Measurements from ENCODE around the gene C1QTNF5. TPM values are rescaled to one million over a fixed set of nuclear protein-coding genes. Genes with fewer than 3 reads are reported as not detected.
"Not testable (repeated sequence)": the region's sequence is repeated elsewhere in the genome, so short reads cannot be mapped to it uniquely, and the experiment has no call there.

Gene C1QTNF5
- total RNA-seq, result 1 to 10 TPM; 6.9 to 9.3 TPM
- long read RNA-seq, transcript C1QTNF5-202 (3 exons, 1,356 nt), result major isoform, 16 of 17 reads
- long read RNA-seq, partial matches to known transcripts, result 0 of 17 reads
- long read RNA-seq, other reads (novel, unspliced or antisense), result 0 of 17 reads

- intact Hi-C loops (cut with DNase I, micrococcal nuclease), result no loop called here
- peak; percentile 56 for ATAC-seq
- DNase-seq, result peak; percentile 64 to 80
Observed at GRCh38 chr11:119340335-119341221, at the start of gene C1QTNF5. TSS of gene C1QTNF5 (minus strand) at chr11:119340883. CDS start at chr11:119340397, 486 bp downstream.

- ATAC-seq, result peak; percentile 64
- intact Hi-C loops (cut with DNase I, micrococcal nuclease), result no loop called here
Observed at GRCh38 chr11:119389611-119390254, 49.0 kb upstream of the C1QTNF5 start.

GRCh38 chr11:119388103-119388502 lies 47.4 kb upstream of the C1QTNF5 start:
- intact Hi-C loops (cut with DNase I, micrococcal nuclease), result no loop called here
- ATAC-seq (no peak), DNase-seq (no peak)

More at GRCh38 chr11:119389611-119390254, 49.0 kb upstream of the C1QTNF5 start:
- peak in 1 of 2 donors; percentile 26 for DNase-seq

- intact Hi-C loops (cut with DNase I, micrococcal nuclease), result no loop called here
- no peak for DNase-seq
- ATAC-seq, result no peak
Observed at GRCh38 chr11:119384332-119384731, 43.6 kb upstream of the C1QTNF5 start.

- intact Hi-C loops (cut with DNase I, micrococcal nuclease), result not testable (repeated sequence)
Observed at GRCh38 chr11:119382513-119382912, 41.8 kb upstream of the C1QTNF5 start.

GRCh38 chr11:119382101-119382500 lies 41.4 kb upstream of the C1QTNF5 start:
- DNase-seq, result no peak
- ATAC-seq, result no peak
- intact Hi-C loops (cut with DNase I, micrococcal nuclease), result no loop called here

More at GRCh38 chr11:119382513-119382912, 41.8 kb upstream of the C1QTNF5 start:
- not testable (repeated sequence) for ATAC-seq, DNase-seq

GRCh38 chr11:119381181-119381988 lies 40.7 kb upstream of the C1QTNF5 start, which contains the start of gene USP2:
TSS of gene USP2 (minus strand) at chr11:119381690. CDS start at chr11:119373480, 8,210 bp downstream.
- DNase-seq (peak; percentile 94 to 97), ATAC-seq (peak; percentile 99)
- intact Hi-C loops (cut with DNase I, micrococcal nuclease), result no loop called here

- intact Hi-C loops (cut with DNase I, micrococcal nuclease), result no loop called here
- DNase-seq, result no peak
Observed at GRCh38 chr11:119380827-119381180, 40.1 kb upstream of the C1QTNF5 start.

GRCh38 chr11:119380160-119380826 lies 39.6 kb upstream of the C1QTNF5 start:
- intact Hi-C loops (cut with DNase I, micrococcal nuclease), result no loop called here
- ATAC-seq, result no peak
- no peak for DNase-seq

More at GRCh38 chr11:119380827-119381180, 40.1 kb upstream of the C1QTNF5 start:
- ATAC-seq, result no peak

- intact Hi-C loops (cut with DNase I, micrococcal nuclease), result no loop called here
- DNase-seq (no peak), ATAC-seq (no peak)
Observed at GRCh38 chr11:119378851-119379465, 38.3 kb upstream of the C1QTNF5 start.

- no peak for DNase-seq
- intact Hi-C loops (cut with DNase I, micrococcal nuclease), result no loop called here
- no peak for ATAC-seq
Observed at GRCh38 chr11:119377961-119378667, 37.4 kb upstream of the C1QTNF5 start.

- intact Hi-C loops (cut with DNase I, micrococcal nuclease), result no loop called here
- ATAC-seq (no peak), DNase-seq (no peak)
Observed at GRCh38 chr11:119377112-119377901, 36.6 kb upstream of the C1QTNF5 start.

GRCh38 chr11:119376197-119376847 lies 35.6 kb upstream of the C1QTNF5 start:
- ATAC-seq (no peak), DNase-seq (no peak)

GRCh38 chr11:119375337-119376196 lies 34.9 kb upstream of the C1QTNF5 start:
- DNase-seq, result no peak
- ATAC-seq, result no peak
- intact Hi-C loops (cut with DNase I, micrococcal nuclease), result no loop called here

More at GRCh38 chr11:119376197-119376847, 35.6 kb upstream of the C1QTNF5 start:
- intact Hi-C loops (cut with DNase I, micrococcal nuclease), result no loop called here
